Measurements from ENCODE around the gene ZFP1.
A peak's percentile ranks its signal among the peaks of the same experiment; 100 is the strongest.

ZFP1 gene

DNA sequence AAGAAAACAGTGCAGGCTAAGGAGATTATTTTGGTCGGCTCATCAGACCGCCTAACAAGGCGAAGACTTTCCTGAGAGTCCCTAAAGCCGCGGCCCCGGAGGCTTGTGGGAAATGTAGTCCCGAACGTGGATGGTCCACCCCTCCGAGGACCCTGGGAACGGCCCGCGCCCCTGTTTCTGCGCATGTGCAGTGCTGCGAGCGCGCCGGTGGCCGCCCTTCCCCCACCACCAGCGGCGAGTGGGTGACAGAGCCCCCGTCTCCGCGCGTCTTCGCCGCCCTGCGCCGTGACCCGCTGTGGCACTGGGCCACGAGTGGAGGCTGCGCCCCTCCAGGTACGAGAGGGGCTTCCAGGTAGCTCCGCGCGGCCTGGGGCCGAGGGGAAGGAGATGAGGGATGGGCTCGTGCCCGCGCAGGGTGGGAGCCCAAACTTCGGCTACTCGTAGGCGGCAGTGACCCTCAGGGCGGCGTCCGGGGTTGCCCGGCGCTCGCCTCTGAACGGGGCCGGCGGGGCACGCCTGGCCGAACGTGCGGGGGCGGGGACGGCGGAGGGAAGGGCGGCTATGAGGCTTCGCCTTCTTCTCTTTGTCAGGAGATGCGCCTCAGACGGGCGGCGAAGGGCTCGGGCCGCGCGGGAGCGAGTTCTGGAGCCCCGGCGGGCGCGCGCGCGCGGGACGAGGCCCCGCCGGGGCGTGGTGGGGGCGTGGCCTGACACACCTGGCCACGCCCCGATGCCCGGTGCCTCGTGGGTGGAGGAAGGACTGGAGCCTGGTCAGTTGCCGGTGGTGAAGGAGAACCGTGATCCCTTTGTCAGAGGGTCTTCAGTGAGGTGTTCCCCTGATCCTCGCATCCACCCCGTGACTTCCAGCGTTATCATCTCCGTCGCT is at the start of gene ZFP1:
TSS of gene ZFP1 (plus strand) at position 214 of the 885 bp plus-strand sequence. CDS start 4,428 bp downstream, outside the sequence.
- DNase-seq, result peak; percentile 84

- DNase-seq, result no peak
Measured at GRCh38 chr16:75099075-75099667, 49.2 kb upstream of the ZFP1 start.

- peak; percentile 59 for DNase-seq
Measured at GRCh38 chr16:75099738-75100602, 48.4 kb upstream of the ZFP1 start.

DNA sequence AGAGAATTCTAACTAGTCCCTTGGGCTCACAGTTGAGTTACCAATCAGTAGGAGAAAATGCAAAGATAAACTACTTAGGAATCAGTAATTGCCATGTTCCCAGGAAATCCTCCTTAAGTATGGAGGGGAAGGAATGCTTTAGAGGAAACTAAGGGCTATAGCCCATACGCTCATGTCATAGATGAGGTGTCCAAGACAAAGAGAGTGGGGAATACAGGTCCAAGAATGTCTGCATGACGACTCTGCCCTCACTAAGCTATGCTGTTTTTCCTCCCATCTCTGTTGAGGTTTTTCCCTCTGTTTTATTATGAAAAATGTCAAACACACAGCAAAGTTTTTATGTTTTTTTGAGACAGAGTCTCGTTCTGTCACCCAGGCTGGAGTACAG is 47.7 kb upstream of the ZFP1 start:
- DNase-seq, result no peak

- no peak for DNase-seq
Measured at GRCh38 chr16:75101635-75102034, 46.7 kb upstream of the ZFP1 start.

- DNase-seq, result peak; percentile 0
Measured at GRCh38 chr16:75102595-75102994, 45.7 kb upstream of the ZFP1 start.

DNA sequence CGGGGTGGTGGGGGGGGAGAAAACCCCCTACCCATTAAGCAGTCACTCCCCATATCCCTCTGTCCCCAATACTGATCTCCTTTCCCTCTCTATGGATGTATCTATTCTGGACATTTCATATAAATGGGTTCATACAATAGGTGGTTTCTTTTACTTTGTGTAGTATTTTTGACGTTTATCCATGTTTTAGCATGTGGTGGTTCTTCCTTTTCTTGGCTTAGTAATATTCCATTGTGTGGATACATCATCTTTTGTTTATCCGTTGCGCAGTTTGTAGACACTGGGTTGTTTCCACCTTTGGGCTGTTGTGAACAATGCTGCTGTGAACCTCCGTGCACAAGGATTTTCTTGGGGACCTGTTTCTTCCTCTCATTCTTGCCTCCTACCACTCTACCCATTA is 44.3 kb upstream of the ZFP1 start:
- no peak for DNase-seq

GRCh38 chr16:75104836-75105235 is 43.5 kb upstream of the ZFP1 start:
- peak; percentile 4 for DNase-seq

DNA sequence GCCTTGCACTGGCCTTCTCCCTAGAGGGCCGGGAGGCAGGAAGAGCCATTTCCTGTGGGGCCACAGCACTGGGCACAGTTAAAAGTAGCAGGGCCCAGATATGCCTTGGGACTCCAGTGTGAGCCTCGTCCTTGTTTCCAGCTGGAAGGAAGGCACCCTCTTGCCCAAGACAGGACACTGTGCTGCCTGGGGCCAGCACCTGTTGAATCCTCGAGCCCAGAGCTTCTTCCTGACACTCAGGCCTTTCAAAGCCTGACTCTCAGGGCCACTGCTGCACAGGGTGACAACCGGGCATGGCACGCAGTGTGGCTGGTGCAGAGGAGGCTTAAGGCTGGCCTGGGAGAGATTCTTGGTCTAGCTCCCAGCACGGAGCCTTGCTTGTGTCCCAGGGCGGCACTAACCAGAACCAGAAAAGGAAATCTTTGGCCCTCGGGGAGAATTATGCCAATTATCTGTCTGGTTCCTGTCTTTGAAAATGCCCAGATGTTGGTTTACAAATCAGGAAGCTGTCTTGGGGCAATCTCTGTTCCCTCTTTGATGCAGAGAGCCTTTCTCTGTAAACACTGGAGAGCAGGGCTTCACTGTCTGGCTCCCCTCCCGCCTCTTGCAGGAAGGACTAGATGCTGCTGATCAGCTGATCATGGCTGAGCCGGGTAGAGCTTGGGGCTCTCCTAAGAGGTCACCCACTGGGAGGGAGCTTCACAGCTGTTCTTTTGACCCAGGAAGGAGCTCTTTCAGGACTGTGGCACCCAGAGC is 42.8 kb upstream of the ZFP1 start:
- DNase-seq, result peak; percentile 9

DNA sequence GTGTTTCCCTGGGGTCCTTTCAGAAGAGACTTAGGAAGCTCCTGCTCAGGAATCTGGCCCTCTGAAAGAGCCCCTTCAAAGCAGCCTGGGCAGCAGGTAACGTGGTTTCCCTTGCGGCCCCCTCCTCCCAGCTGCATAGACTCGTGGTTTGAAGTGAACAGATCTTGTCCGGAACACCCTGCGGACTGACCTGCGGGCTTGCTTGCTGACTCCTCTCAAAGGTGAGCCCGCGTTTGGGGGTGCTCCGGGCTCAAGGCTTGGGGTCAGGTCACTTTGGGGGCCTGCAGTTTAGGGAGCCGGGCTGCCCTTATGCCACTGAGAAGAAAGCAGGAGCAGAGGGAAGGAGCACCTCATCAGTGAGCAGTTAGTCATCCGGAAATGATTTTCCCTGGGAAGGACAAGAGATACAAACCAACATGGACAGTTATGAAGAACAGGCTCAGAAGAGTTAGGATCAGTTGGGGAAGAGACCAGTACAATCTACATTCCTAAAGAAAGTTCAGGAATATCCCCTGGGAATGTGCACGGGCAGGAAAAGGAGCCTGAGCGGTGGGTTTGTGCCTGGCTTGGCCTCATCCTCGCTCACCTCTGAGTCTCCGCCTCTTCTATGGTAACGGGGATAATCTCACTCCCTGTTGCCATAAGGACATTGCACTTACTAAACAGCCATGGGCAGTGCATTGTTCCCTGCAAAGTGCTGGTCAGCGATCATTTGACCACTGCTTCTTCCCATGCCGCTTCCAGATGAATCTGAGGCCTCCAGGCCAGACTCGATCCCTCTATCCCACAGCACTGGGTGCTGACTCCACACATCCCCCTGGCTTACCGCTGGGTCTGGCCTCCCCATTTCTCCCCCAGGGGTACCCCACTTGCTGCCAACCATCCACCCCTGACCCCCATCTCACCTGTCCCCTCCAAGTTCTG is 41.7 kb upstream of the ZFP1 start:
- peak; percentile 5 for DNase-seq

DNA sequence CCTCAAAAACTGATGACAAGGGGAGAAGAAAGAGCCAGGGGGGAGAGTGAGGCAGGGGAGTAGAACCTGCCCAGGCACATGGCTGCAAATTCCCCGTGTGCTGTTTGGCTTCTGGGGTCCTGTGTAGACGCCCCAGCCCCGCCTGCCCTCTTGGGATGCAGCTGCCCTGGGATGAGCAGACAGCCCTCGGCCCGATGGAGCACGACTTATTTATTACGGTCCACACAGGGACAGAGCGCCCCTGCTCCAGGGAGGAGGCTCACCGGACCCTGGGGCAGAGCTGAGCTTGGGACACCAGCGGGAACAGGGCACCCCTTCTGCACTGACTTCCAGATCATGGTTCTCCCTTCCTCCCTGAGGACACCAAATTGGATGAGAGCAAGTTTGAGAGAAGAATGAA is 40.8 kb upstream of the ZFP1 start:
- peak; percentile 3 for DNase-seq

- DNase-seq, result no peak
Measured at GRCh38 chr16:75108792-75109731, 39.3 kb upstream of the ZFP1 start.

DNA sequence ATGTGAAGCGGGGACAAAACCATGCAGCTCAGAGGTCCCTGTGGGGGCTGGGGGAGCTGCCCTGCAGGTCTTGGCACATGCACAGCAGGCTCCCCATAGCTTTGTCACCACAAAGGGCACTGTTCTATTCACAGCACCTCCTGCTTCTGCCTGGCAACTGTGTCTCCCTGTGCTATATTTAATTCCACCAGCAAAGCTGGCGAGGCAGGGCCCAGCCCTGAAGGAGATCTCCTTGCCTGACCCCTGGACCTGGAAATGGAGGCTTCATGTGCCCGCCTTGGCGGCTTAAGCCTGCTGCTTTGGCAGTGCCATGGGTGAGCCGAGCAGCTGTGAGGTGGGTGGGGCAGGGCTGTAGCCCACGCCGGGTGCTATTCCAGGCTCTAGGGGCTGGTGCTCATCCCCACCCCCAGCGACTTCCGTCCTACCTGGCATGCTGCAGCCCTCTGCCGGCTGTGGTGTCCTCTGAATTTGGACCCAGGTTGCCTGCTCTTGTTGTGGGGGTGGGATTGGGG is 38.5 kb upstream of the ZFP1 start:
- DNase-seq, result no peak

- DNase-seq, result peak; percentile 95
Measured at GRCh38 chr16:75110637-75111513, 37.4 kb upstream of the ZFP1 start.

DNA sequence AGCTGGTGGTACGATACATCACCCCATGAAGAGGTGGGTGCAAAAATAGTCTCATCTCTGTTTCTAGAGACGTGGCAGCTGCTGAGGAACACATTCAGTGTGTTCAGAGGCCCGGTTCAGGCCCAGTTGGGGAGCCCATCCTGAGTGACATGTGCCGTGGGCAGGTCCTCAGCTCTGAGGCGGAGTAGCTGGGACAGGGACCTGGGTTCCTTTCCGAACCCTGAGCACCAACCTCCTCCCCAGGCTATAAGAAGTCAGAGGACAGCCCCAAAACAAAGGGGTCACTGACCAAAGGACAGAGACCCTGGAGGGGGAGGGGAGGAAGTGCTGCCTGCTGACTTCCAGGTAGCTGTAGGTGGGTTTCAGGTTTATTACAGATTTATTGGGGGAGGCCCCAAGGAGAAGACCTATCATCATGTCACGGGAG is 36.8 kb upstream of the ZFP1 start:
- DNase-seq, result no peak

GRCh38 chr16:75111961-75112733 is 36.2 kb upstream of the ZFP1 start:
- DNase-seq, result no peak

GRCh38 chr16:75112734-75113491 is 35.4 kb upstream of the ZFP1 start:
- DNase-seq, result no peak

Measured in 8988T (cell line).